ENCODE measurements around the gene XRCC2. TPM values are rescaled to one million over a fixed set of nuclear protein-coding genes. Genes with fewer than 3 reads are reported as not detected.

The XRCC2 gene
- total RNA-seq, 1 donor from 2014 or later = 1.7 TPM

DNA sequence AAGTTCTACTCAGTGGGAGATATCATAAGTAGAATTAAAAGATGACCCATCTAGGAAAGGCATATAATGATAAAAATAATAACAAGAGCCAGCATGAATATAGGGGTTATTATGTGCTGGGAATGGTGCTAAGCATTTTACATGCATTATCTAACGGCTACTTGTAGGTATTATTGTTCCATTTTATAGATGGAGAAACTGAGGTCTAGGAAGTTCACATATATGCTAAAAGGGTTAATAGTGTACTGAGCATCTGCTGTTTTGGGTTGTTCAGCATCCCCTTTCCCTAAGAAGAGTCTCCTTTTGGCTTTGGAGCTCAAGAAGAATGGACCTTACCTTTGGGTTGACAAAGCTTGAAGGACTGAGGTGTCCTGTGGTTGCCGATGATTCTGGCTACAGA is 68.9 kb downstream of the XRCC2 start:
- Histone ChIP-seq H3K9me3 (no peaks in the 10 kb centered on the region), H3K36me3 (no peaks in the 10 kb centered on the region), H3K4me1 (no peaks in the 10 kb centered on the region), H3K27me3 (no peaks in the 10 kb centered on the region), H3K4me3 (no peak overlapping the region), H3K27ac (no peak overlapping the region)
- TF ChIP-seq, protein P1, sequence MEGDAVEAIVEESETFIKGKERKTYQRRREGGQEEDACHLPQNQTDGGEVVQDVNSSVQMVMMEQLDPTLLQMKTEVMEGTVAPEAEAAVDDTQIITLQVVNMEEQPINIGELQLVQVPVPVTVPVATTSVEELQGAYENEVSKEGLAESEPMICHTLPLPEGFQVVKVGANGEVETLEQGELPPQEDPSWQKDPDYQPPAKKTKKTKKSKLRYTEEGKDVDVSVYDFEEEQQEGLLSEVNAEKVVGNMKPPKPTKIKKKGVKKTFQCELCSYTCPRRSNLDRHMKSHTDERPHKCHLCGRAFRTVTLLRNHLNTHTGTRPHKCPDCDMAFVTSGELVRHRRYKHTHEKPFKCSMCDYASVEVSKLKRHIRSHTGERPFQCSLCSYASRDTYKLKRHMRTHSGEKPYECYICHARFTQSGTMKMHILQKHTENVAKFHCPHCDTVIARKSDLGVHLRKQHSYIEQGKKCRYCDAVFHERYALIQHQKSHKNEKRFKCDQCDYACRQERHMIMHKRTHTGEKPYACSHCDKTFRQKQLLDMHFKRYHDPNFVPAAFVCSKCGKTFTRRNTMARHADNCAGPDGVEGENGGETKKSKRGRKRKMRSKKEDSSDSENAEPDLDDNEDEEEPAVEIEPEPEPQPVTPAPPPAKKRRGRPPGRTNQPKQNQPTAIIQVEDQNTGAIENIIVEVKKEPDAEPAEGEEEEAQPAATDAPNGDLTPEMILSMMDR (IDR thresholded peaks at IDR 0.05) = no peak
- no peak for TF ChIP-seq POLR2A (IDR thresholded peaks at IDR 0.05)
- no peak for TF ChIP-seq POLR2AphosphoS5 (IDR thresholded peaks at IDR 0.05; ENCODE audit: insufficient read depth in 1 of 2, low read depth in 1 of 2)
- intact Hi-C loops (cut with DNase I) = no loop called here
- no peak for DNase-seq (ENCODE audit: extremely low spot score in 2 of 2)

DNA sequence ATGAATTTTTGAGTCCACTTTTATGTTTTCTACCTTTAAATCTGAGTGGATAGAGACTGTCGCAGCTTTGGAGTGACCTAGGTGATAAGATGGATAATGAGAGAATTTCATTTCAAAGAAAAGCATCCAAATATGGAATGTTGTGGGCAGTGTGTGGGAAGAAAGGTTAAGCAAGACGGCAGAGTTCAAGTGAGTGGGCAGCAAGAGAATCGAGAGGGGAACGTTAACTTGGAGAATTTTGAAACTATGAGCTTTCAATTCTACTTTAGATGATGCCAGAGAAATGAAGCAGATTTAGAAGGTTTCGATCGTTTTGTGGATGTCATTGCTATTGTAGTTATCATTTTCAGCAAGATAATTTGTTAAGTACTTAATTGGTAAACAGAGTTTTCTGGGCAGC is 73.0 kb downstream of the XRCC2 start:
- Histone ChIP-seq H3K27ac (no peak overlapping the region), H3K27me3 (no peaks in the 10 kb centered on the region), H3K9me3 (no peaks in the 10 kb centered on the region), H3K36me3 (no peaks in the 10 kb centered on the region), H3K4me1 (no peaks in the 10 kb centered on the region), H3K4me3 (no peak overlapping the region)
- DNase-seq (ENCODE audit: extremely low spot score in 2 of 2) = no peak
- intact Hi-C loops (cut with DNase I) = no loop called here
- TF ChIP-seq POLR2AphosphoS5 (IDR thresholded peaks at IDR 0.05; ENCODE audit: insufficient read depth in 1 of 2, low read depth in 1 of 2) (no peak), POLR2A (IDR thresholded peaks at IDR 0.05) (no peak)
- TF ChIP-seq, protein P1 (IDR thresholded peaks at IDR 0.05) = no peak

DNA sequence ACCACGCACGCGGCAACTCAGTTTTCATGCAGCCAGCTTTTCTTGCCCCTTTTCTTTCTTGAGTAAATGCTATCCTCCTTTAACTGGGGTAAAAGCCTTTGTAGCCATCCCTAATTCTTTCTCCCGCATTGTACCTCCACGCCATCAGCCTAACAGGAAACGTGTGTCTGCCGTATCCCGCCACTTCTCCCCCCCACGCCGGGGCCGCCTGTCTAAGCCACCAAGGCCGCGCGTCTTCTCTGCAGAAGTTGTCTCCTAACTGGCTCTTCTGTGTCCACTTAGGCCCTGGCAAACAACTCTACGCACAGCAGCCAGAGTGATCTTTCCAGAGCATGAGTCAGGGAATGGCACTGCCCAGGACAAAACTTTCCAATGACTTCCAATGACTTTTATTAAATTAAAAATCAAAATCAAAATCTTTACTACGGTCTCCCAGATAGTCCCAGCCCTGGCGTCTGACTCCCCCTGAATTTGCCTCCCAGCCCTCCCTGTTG is 74.6 kb downstream of the XRCC2 start:
- Histone ChIP-seq H3K4me1 (no peaks in the 10 kb centered on the region), H3K4me3 (no peak overlapping the region), H3K36me3 (no peaks in the 10 kb centered on the region), H3K9me3 (no peaks in the 10 kb centered on the region), H3K27ac (no peak overlapping the region), H3K27me3 (no peaks in the 10 kb centered on the region)
- intact Hi-C loops (cut with DNase I) = no loop called here
- DNase-seq (ENCODE audit: extremely low spot score in 2 of 2) = no peak
- TF ChIP-seq POLR2AphosphoS5 (IDR thresholded peaks at IDR 0.05; ENCODE audit: insufficient read depth in 1 of 2, low read depth in 1 of 2) (no peak), POLR2A (IDR thresholded peaks at IDR 0.05) (no peak)
- TF ChIP-seq, protein P1 (IDR thresholded peaks at IDR 0.05) = no peak

DNA sequence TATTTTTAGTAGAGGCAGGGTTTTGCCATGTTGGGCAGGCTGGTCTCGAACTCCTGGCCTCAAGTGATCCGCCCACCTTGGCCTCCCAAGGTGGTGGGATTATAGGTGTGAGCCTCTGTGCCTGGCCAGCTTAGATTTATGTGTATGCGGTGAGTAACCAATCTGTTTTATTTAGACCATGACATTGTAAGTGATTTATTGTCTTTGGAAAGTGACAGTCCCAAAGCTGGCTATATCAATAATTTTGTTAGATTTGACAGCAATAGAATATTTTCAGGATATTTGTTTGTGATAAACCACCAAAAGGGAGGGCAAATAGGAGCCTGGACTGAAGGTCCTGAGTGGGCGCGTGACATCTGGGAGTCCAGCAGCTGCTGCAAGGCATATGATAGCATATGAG is 75.7 kb downstream of the XRCC2 start:
- Histone ChIP-seq H3K4me1 (no peaks in the 10 kb centered on the region), H3K4me3 (no peak overlapping the region), H3K36me3 (no peaks in the 10 kb centered on the region), H3K27ac (no peak overlapping the region), H3K9me3 (no peaks in the 10 kb centered on the region), H3K27me3 (no peaks in the 10 kb centered on the region)
- TF ChIP-seq POLR2A (IDR thresholded peaks at IDR 0.05) = no peak
- TF ChIP-seq, protein P1 (IDR thresholded peaks at IDR 0.05) = no peak
- intact Hi-C loops (cut with DNase I) = no loop called here
- DNase-seq (ENCODE audit: extremely low spot score in 2 of 2) = no peak

DNA sequence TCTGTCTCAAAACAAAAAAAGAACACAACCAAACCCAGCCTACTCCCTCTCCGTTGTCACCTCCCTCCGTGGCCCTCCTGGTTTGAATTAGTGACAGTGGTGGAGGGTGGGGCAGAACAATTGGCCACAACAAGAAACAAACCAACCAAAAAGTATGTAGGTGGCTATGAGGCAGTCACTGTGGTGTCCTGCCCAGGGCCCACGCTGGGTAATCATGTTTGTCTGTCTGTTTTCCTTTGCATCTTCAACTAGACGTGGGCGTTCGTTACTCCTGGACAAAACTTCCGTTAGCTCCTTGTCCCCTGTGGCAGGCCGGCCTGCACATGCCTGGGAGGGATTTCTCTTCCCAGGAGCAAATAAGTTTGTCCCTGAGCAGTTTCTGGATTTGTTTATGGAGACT is 78.4 kb downstream of the XRCC2 start:
- Histone ChIP-seq H3K27me3 (no peaks in the 10 kb centered on the region), H3K9me3 (no peaks in the 10 kb centered on the region), H3K4me3 (no peak overlapping the region), H3K27ac (no peak overlapping the region), H3K4me1 (no peaks in the 10 kb centered on the region), H3K36me3 (no peaks in the 10 kb centered on the region)
- no peak for TF ChIP-seq POLR2A (IDR thresholded peaks at IDR 0.05)
- TF ChIP-seq, protein P1 (IDR thresholded peaks at IDR 0.05) = no peak
- no peak for TF ChIP-seq POLR2AphosphoS5 (IDR thresholded peaks at IDR 0.05; ENCODE audit: insufficient read depth in 1 of 2, low read depth in 1 of 2)
- intact Hi-C loops (cut with DNase I) = no loop called here
- no peak for DNase-seq (ENCODE audit: extremely low spot score in 2 of 2)
